Measurements from ENCODE around the gene VEPH1.

Gene VEPH1

GRCh38 chr3:157384491-157384890 lies 118.7 kb downstream of the VEPH1 start:
- no peaks in the 10 kb centered on the region for H3K4me1 Mint-ChIP-seq
- H3K36me3 Mint-ChIP-seq (ENCODE audit: insufficient read depth): peaks cover 2% of the 10 kb centered on the region
- no peak overlapping the region for H3K4me3 Mint-ChIP-seq
- H3K9me3 Mint-ChIP-seq: no peaks in the 10 kb centered on the region
- ATAC-seq (replicated peaks; ENCODE audit: extremely low read depth, poor library complexity, severe bottlenecking) (no peak), DNase-seq (ENCODE audit: low spot score in 2 of 2) (no peak)
- no peaks in the 10 kb centered on the region for H3K27me3 Mint-ChIP-seq
- H3K27ac Mint-ChIP-seq (ENCODE audit: low read depth): no peak overlapping the region

GRCh38 chr3:157384031-157384430 lies 119.2 kb downstream of the VEPH1 start:
- no peak overlapping the region for H3K4me3 Mint-ChIP-seq
- no peak overlapping the region for H3K27ac Mint-ChIP-seq (ENCODE audit: low read depth)
- peaks cover 2% of the 10 kb centered on the region for H3K36me3 Mint-ChIP-seq (ENCODE audit: insufficient read depth)
- DNase-seq (ENCODE audit: low spot score in 2 of 2) (no peak), ATAC-seq (replicated peaks; ENCODE audit: extremely low read depth, poor library complexity, severe bottlenecking) (no peak)
- no peaks in the 10 kb centered on the region for H3K27me3 Mint-ChIP-seq
- H3K4me1 Mint-ChIP-seq: no peaks in the 10 kb centered on the region
- H3K9me3 Mint-ChIP-seq: no peaks in the 10 kb centered on the region

GRCh38 chr3:157381606-157382005 lies 121.6 kb downstream of the VEPH1 start:
- Mint-ChIP-seq H3K4me1 (no peaks in the 10 kb centered on the region), H3K9me3 (no peaks in the 10 kb centered on the region), H3K4me3 (no peak overlapping the region), H3K27me3 (no peaks in the 10 kb centered on the region), H3K27ac (ENCODE audit: low read depth) (no peak overlapping the region), H3K36me3 (ENCODE audit: insufficient read depth) (peaks cover 2% of the 10 kb centered on the region)
- DNase-seq (ENCODE audit: low spot score in 2 of 2): no peak
- no peak for ATAC-seq (replicated peaks; ENCODE audit: extremely low read depth, poor library complexity, severe bottlenecking)

GRCh38 chr3:157379525-157380140 lies 123.6 kb downstream of the VEPH1 start:
- H3K36me3 Mint-ChIP-seq (ENCODE audit: insufficient read depth): no peaks in the 10 kb centered on the region
- ATAC-seq (replicated peaks; ENCODE audit: extremely low read depth, poor library complexity, severe bottlenecking) (no peak), DNase-seq (ENCODE audit: low spot score in 2 of 2) (no peak)
- no peaks in the 10 kb centered on the region for H3K4me1 Mint-ChIP-seq
- H3K27me3 Mint-ChIP-seq: no peaks in the 10 kb centered on the region
- no peaks in the 10 kb centered on the region for H3K9me3 Mint-ChIP-seq
- H3K27ac Mint-ChIP-seq (ENCODE audit: low read depth): no peak overlapping the region
- H3K4me3 Mint-ChIP-seq: no peak overlapping the region

GRCh38 chr3:157376603-157377300 lies 126.5 kb downstream of the VEPH1 start:
- DNase-seq (ENCODE audit: low spot score in 2 of 2) (no peak), ATAC-seq (replicated peaks; ENCODE audit: extremely low read depth, poor library complexity, severe bottlenecking) (no peak)
- Mint-ChIP-seq H3K27ac (ENCODE audit: low read depth) (no peak overlapping the region), H3K4me1 (no peaks in the 10 kb centered on the region), H3K27me3 (no peaks in the 10 kb centered on the region), H3K9me3 (no peaks in the 10 kb centered on the region), H3K4me3 (no peak overlapping the region), H3K36me3 (ENCODE audit: insufficient read depth) (no peaks in the 10 kb centered on the region)

- H3K9me3 Mint-ChIP-seq: no peaks in the 10 kb centered on the region
- H3K27ac Mint-ChIP-seq (ENCODE audit: low read depth): no peak overlapping the region
- H3K27me3 Mint-ChIP-seq: peaks cover under 1% of the 10 kb centered on the region
- no peaks in the 10 kb centered on the region for H3K36me3 Mint-ChIP-seq (ENCODE audit: insufficient read depth)
- no peak for ATAC-seq (replicated peaks; ENCODE audit: extremely low read depth, poor library complexity, severe bottlenecking)
- no peak for DNase-seq (ENCODE audit: low spot score in 2 of 2)
- no peak overlapping the region for H3K4me3 Mint-ChIP-seq
- H3K4me1 Mint-ChIP-seq: no peaks in the 10 kb centered on the region
Measured at GRCh38 chr3:157375342-157375986, 127.8 kb downstream of the VEPH1 start.

GRCh38 chr3:157374933-157375332 lies 128.3 kb downstream of the VEPH1 start:
- no peak overlapping the region for H3K27ac Mint-ChIP-seq (ENCODE audit: low read depth)
- H3K36me3 Mint-ChIP-seq (ENCODE audit: insufficient read depth): no peaks in the 10 kb centered on the region
- DNase-seq (ENCODE audit: low spot score in 2 of 2) (no peak), ATAC-seq (replicated peaks; ENCODE audit: extremely low read depth, poor library complexity, severe bottlenecking) (no peak)
- H3K4me3 Mint-ChIP-seq: no peak overlapping the region
- H3K27me3 Mint-ChIP-seq: peaks cover 6% of the 10 kb centered on the region
- no peaks in the 10 kb centered on the region for H3K4me1 Mint-ChIP-seq
- H3K9me3 Mint-ChIP-seq: no peaks in the 10 kb centered on the region

GRCh38 chr3:157373783-157374182 lies 129.4 kb downstream of the VEPH1 start:
- H3K36me3 Mint-ChIP-seq (ENCODE audit: insufficient read depth): no peaks in the 10 kb centered on the region
- H3K27ac Mint-ChIP-seq (ENCODE audit: low read depth): no peak overlapping the region
- ATAC-seq (replicated peaks; ENCODE audit: extremely low read depth, poor library complexity, severe bottlenecking): no peak
- H3K4me1 Mint-ChIP-seq: no peaks in the 10 kb centered on the region
- peaks cover 10% of the 10 kb centered on the region for H3K27me3 Mint-ChIP-seq
- no peak for DNase-seq (ENCODE audit: low spot score in 2 of 2)
- H3K9me3 Mint-ChIP-seq: no peaks in the 10 kb centered on the region
- no peak overlapping the region for H3K4me3 Mint-ChIP-seq

GRCh38 chr3:157370867-157371266 lies 132.3 kb downstream of the VEPH1 start:
- no peaks in the 10 kb centered on the region for H3K9me3 Mint-ChIP-seq
- H3K27ac Mint-ChIP-seq (ENCODE audit: low read depth): no peak overlapping the region

GRCh38 chr3:157369727-157370421 lies 133.3 kb downstream of the VEPH1 start:
- no peak overlapping the region for H3K27ac Mint-ChIP-seq (ENCODE audit: low read depth)
- no peak for ATAC-seq (replicated peaks; ENCODE audit: extremely low read depth, poor library complexity, severe bottlenecking)
- no peaks in the 10 kb centered on the region for H3K4me1 Mint-ChIP-seq
- H3K4me3 Mint-ChIP-seq: no peak overlapping the region
- no peaks in the 10 kb centered on the region for H3K36me3 Mint-ChIP-seq (ENCODE audit: insufficient read depth)
- peaks cover 21% of the 10 kb centered on the region for H3K27me3 Mint-ChIP-seq
- no peaks in the 10 kb centered on the region for H3K9me3 Mint-ChIP-seq
- DNase-seq (ENCODE audit: low spot score in 2 of 2): no peak

More at GRCh38 chr3:157370867-157371266, 132.3 kb downstream of the VEPH1 start:
- H3K4me3 Mint-ChIP-seq: no peak overlapping the region
- DNase-seq (ENCODE audit: low spot score in 2 of 2) (no peak), ATAC-seq (replicated peaks; ENCODE audit: extremely low read depth, poor library complexity, severe bottlenecking) (no peak)
- peaks cover 17% of the 10 kb centered on the region for H3K27me3 Mint-ChIP-seq
- H3K4me1 Mint-ChIP-seq: no peaks in the 10 kb centered on the region
- H3K36me3 Mint-ChIP-seq (ENCODE audit: insufficient read depth): no peaks in the 10 kb centered on the region

- Mint-ChIP-seq H3K4me1 (no peaks in the 10 kb centered on the region), H3K4me3 (no peak overlapping the region), H3K9me3 (no peaks in the 10 kb centered on the region), H3K36me3 (ENCODE audit: insufficient read depth) (no peaks in the 10 kb centered on the region), H3K27ac (ENCODE audit: low read depth) (no peak overlapping the region), H3K27me3 (peaks cover 21% of the 10 kb centered on the region)
- DNase-seq (ENCODE audit: low spot score in 2 of 2) (no peak), ATAC-seq (replicated peaks; ENCODE audit: extremely low read depth, poor library complexity, severe bottlenecking) (no peak)
Measured at GRCh38 chr3:157368171-157368570, 135.0 kb downstream of the VEPH1 start.

- DNase-seq (ENCODE audit: low spot score in 2 of 2) (no peak), ATAC-seq (replicated peaks; ENCODE audit: extremely low read depth, poor library complexity, severe bottlenecking) (no peak)
- no peak overlapping the region for H3K27ac Mint-ChIP-seq (ENCODE audit: low read depth)
- no peaks in the 10 kb centered on the region for H3K9me3 Mint-ChIP-seq
- no peak overlapping the region for H3K4me3 Mint-ChIP-seq
- H3K4me1 Mint-ChIP-seq: no peaks in the 10 kb centered on the region
- H3K36me3 Mint-ChIP-seq (ENCODE audit: insufficient read depth): no peaks in the 10 kb centered on the region
- H3K27me3 Mint-ChIP-seq: peaks cover 11% of the 10 kb centered on the region
Measured at GRCh38 chr3:157363393-157363792, 139.8 kb downstream of the VEPH1 start.

Data from central memory CD8-positive, alpha-beta T cell (primary cell).